Kidney (tissue), 14 donors: Measurements from ENCODE around the gene ADAT1. TPM values are rescaled to one million over a fixed set of nuclear protein-coding genes. Genes with fewer than 3 reads are reported as not detected.
A peak's percentile ranks its signal among the peaks of the same experiment; 100 is the strongest.

Experiments
- DNase-seq, 5 donors: peaks; one replicate each; pipeline ENCODE4 v3.0.0-alpha.2; 2013 to 2020
- FAIRE-seq: peaks from 2 replicates; lab custom pipeline; 2012; peaks lifted over from hg19 to GRCh38; lab: Jason Lieb, UNC
- H3K27ac ChIP-seq, 2 donors: one replicate each; pipeline ENCODE4 v1.7.0; 2013; ENCODE audit warnings: low read depth in 2 of 2, low read length in 2 of 2, inconsistent platforms in 1 of 2
- H3K27me3 ChIP-seq: one replicate; pipeline ENCODE4 v1.7.1; 2013; ENCODE audit warnings: low read length, inconsistent platforms; ENCODE audit not compliant: control insufficient read depth, insufficient read depth
- H3K36me3 ChIP-seq, 3 donors: one replicate each; pipeline versions ENCODE4 v1.7.0 to v1.7.1; 2013; ENCODE audit warnings: low read length in 3 of 3, control low read depth in 1 of 3, inconsistent platforms in 1 of 3; ENCODE audit not compliant: insufficient read depth in 3 of 3, control insufficient read depth in 2 of 3
- H3K4me1 ChIP-seq, 3 donors: one replicate each; pipeline versions ENCODE4 v1.7.0 to v1.7.1; 2013; ENCODE audit warnings: low read length in 3 of 3, inconsistent platforms in 1 of 3, low read depth in 1 of 3; ENCODE audit not compliant: control insufficient read depth in 2 of 3, insufficient read depth in 2 of 3
- H3K4me3 ChIP-seq, 3 donors: one replicate each; pipeline versions ENCODE4 v1.7.0 to v1.8.1; 2013; ENCODE audit warnings: low read length in 3 of 3, control low read depth in 1 of 3, inconsistent platforms in 1 of 3
- H3K9ac ChIP-seq, 3 donors: one replicate each; pipeline versions ENCODE4 v1.7.0 to v1.7.1; 2013; ENCODE audit warnings: low read length in 3 of 3, control low read depth in 1 of 3, inconsistent platforms in 1 of 3
- H3K9me3 ChIP-seq, 3 donors: one replicate each; pipeline versions ENCODE4 v1.7.0 to v1.7.1; 2013; ENCODE audit warnings: low read length in 3 of 3, control low read depth in 1 of 3, inconsistent platforms in 1 of 3; ENCODE audit not compliant: control insufficient read depth in 2 of 3, insufficient read depth in 1 of 3
- intact Hi-C: fragments of 100-400 bp; cut with DNase I; formaldehyde crosslinking; loops from one replicate; pipeline ENCODE4 v1.11.1; 2022
- polyA plus RNA-seq: library from polyadenylated mRNA; stranded (reverse); fragments of 350-450 nt; fragmentation: Illumina TruSeq; extraction: RNeasy Lipid Tissue Mini Kit (QIAGEN cat#74804); gene quantifications from one replicate; pipeline ENCODE4 v1.2.3, GENCODE V29; 2014; ENCODE audit warnings: low read depth, low replicate concordance; ENCODE audit not compliant: insufficient read depth
- total RNA-seq: library from RNA; stranded (reverse); fragmentation: NEBNext Ultra II Directional; extraction: Animal tissue kit (Norgen Biotek cat#: 25700); gene quantifications from one replicate; pipeline ENCODE4 v1.2.1, GENCODE V29; 2021
- TF ChIP-seq, protein P1 (sequence below): IDR thresholded peaks from 3 replicates; pipeline ENCODE4 v1.5.1; 2012; ENCODE audit warnings: mild to moderate bottlenecking, moderate library complexity, borderline replicate concordance; ENCODE audit not compliant: insufficient read depth; ENCODE audit errors: extremely low read depth
- donor health status: control.
- donor health status: control.
- donor health status: control.
- donor health status: control.
- donor health status: control.
- donor health status: DM: yes; HTN: yes; CAD: no.
- donor health status: Normal renal cell carcinoma (clear cell type).

ADAT1 gene
- total and polyA plus RNA-seq, 2 donors from 2014 or later, result 24.4 to 56.5 TPM

DNA sequence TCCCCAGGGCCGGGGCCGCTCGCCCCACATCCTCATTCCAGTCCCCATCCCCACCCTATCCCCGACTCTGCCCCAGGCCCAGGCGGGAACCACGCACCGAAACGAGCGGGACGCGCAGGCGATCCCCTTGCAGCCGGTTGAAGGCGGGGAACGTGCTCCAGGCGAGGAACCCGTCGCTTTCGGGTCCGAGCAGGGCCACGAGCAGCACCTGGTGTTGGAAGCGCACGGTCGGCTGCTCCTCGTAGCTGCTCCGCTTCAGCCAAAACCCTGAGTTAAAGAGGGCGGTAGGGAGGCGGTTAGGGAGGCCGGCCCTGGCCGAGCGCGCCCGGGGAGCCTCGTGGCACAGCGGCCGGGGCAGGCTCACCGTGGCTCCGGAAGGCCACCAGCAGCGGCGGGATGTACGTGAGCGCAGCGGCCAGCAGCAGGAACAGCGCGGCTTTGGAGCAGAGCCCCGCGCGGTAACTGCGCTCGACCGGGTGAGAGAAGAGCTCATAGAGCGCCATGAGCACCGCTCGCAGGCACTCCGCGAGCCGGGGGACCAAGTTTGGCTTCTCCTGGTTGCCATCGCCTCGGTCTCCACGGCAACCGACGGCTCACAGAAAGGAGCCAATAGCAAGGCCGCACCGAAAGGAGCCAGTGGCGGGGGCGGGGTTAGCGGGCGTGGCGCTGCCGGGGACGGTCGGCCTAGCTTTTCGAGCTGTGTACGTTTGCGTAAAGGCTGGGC, 67.2 kb downstream of the ADAT1 start, which contains the start of gene TMEM231:
TMEM231 (minus strand) TSS at position 546 of the 724 bp plus-strand sequence; CDS start at position 503, 43 bp downstream.
- Histone ChIP-seq H3K9me3 (no peaks in the 10 kb centered on the region), H3K4me3 (peak within 1 kb of the TSS; percentile 69 to 78 (median 71)), H3K4me1 (peaks cover 0 to 4% (median 0%) of the 10 kb centered on the region in 3 donors), H3K27ac (peak within 1 kb of the TSS; percentile 58 to 87), H3K36me3 (no peaks in the 10 kb centered on the region), H3K27me3 (no peaks in the 10 kb centered on the region), H3K9ac (peak within 1 kb of the TSS; percentile 25 to 80 (median 55))
- peak; percentile 96 to 99 (median 98) for DNase-seq
- peak; percentile 35 for FAIRE-seq
- intact Hi-C loops, result no loop called here
- TF ChIP-seq, protein P1, sequence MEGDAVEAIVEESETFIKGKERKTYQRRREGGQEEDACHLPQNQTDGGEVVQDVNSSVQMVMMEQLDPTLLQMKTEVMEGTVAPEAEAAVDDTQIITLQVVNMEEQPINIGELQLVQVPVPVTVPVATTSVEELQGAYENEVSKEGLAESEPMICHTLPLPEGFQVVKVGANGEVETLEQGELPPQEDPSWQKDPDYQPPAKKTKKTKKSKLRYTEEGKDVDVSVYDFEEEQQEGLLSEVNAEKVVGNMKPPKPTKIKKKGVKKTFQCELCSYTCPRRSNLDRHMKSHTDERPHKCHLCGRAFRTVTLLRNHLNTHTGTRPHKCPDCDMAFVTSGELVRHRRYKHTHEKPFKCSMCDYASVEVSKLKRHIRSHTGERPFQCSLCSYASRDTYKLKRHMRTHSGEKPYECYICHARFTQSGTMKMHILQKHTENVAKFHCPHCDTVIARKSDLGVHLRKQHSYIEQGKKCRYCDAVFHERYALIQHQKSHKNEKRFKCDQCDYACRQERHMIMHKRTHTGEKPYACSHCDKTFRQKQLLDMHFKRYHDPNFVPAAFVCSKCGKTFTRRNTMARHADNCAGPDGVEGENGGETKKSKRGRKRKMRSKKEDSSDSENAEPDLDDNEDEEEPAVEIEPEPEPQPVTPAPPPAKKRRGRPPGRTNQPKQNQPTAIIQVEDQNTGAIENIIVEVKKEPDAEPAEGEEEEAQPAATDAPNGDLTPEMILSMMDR, result no peak

DNA sequence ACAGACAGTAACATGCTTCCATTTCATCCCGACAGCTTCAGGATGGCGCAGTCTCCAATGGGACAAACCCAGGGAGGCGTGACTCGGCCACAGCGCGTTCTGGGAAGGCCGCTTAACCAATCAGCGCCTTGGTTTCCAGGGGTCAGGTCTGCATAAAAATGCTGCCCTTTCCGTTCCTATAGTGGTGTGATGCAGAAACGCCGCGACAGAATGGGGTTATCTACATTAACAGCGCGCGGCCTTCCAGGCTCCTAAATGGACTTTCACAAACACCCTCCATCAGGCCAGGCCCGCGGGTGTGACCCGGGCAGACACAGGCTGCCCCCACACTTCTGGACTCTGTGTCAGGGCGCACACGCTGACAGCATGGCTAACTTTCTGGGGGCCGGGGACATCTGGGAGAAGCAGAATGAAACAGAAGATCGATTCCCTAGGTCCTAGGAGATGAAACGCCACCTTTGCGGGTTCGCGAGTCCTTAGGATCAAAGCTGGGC, 67.8 kb downstream of the ADAT1 start:
- Histone ChIP-seq H3K4me3 (peak overlapping the region; percentile 69 to 78 (median 71)), H3K9me3 (no peaks in the 10 kb centered on the region), H3K36me3 (no peaks in the 10 kb centered on the region), H3K27ac (peak overlapping the region; percentile 58 to 87), H3K27me3 (no peaks in the 10 kb centered on the region), H3K9ac (peak overlapping the region in 2 of 3 donors; percentile 55 to 80), H3K4me1 (peaks cover 0 to 4% (median 0%) of the 10 kb centered on the region in 3 donors)
- intact Hi-C loops, result no loop called here
- DNase-seq, result peak; percentile 90 to 96 (median 93)
- peak; percentile 41 for FAIRE-seq
- TF ChIP-seq, protein P1, result no peak

DNA sequence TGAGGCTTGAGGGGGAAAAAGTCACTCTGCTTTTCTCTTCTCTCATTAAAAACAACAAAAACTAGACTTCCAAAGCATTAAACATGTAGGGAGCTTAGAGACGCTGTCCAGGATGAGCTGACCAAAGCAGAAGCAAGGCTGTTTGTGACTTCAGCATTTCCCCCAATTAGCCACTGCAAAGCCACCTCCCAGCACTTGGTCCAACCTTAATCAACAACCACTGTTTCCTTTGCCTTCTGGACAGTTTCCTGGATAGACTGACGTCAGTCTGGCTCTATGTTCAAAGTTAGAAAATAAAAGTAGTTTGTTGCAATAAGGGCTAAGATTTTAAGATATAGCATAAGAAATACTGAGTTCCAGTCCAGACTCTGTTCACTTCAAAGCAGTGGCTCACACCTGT, 70.1 kb downstream of the ADAT1 start:
- intact Hi-C loops, result no loop called here
- FAIRE-seq (no peak), DNase-seq (no peak)
- no peaks in the 10 kb centered on the region for H3K27me3 ChIP-seq
- H3K36me3 ChIP-seq, result no peaks in the 10 kb centered on the region
- H3K4me3 ChIP-seq, result no peak overlapping the region
- no peak overlapping the region for H3K9ac ChIP-seq
- no peaks in the 10 kb centered on the region for H3K9me3 ChIP-seq
- no peak overlapping the region for H3K27ac ChIP-seq
- peaks cover 0 to 4% (median 0%) of the 10 kb centered on the region in 3 donors for H3K4me1 ChIP-seq
- TF ChIP-seq, protein P1, result no peak
